Fibroblast of lung (primary cell): Measurements from ENCODE around the gene SLC23A2.

Experiments used
- EZH2 ChIP-seq: IDR thresholded peaks from 2 replicates; pipeline ENCODE4 v1.5.1; 2012; ENCODE audit warnings: low read length, control low read depth, mild to moderate bottlenecking; ENCODE audit errors: missing control alignments
- TF ChIP-seq, protein P1 (sequence below), 2 donors: IDR thresholded peaks in 1 of 2; conservative IDR thresholded peaks in 1 of 2; 1 replicate in 1 of 2; 2 replicates in 1 of 2; pipeline ENCODE4 v1.5.1; 2011 to 2012; ENCODE audit warnings: low read length in 2 of 2, control low read depth in 1 of 2, inconsistent platforms in 1 of 2, low read depth in 1 of 2, mild to moderate bottlenecking in 1 of 2

DNA sequence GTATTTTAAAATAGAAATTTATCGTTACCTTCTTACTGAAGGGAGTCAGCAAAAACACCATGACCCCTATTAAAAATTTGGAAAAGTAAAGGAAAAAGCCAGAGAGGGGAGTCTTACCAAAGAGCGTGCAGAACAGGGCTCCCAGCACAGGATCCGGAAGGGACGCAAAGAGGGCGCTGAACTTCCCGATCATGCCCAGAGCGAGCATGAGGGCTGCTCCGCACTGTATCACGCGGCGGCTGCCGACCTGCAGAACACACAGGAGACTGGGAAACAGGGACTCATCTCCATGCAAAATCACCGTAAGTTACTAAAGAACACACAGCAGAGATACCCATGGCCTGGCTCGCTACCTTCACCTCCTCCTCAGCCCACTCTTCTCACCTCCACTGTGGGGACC is 138.6 kb downstream of the SLC23A2 start:
- TF ChIP-seq, protein P1, sequence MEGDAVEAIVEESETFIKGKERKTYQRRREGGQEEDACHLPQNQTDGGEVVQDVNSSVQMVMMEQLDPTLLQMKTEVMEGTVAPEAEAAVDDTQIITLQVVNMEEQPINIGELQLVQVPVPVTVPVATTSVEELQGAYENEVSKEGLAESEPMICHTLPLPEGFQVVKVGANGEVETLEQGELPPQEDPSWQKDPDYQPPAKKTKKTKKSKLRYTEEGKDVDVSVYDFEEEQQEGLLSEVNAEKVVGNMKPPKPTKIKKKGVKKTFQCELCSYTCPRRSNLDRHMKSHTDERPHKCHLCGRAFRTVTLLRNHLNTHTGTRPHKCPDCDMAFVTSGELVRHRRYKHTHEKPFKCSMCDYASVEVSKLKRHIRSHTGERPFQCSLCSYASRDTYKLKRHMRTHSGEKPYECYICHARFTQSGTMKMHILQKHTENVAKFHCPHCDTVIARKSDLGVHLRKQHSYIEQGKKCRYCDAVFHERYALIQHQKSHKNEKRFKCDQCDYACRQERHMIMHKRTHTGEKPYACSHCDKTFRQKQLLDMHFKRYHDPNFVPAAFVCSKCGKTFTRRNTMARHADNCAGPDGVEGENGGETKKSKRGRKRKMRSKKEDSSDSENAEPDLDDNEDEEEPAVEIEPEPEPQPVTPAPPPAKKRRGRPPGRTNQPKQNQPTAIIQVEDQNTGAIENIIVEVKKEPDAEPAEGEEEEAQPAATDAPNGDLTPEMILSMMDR (conservative IDR thresholded peaks at IDR 0.05 in 1 of 2, IDR thresholded peaks at IDR 0.05 in 1 of 2; ENCODE audit: low read depth in 1 of 2, low read length in 2 of 2) = no peak
- TF ChIP-seq EZH2 = no peak
